CD4-positive, alpha-beta T cell treated with Interleukin-6 for 4 hours (primary cell): ENCODE results near the gene TSSK6.

Experiments used
- DNase-seq: peaks from one replicate; pipeline ENCODE4 v3.0.0-alpha.2; 2020; ENCODE audit warnings: mixed read lengths

Gene TSSK6

DNA sequence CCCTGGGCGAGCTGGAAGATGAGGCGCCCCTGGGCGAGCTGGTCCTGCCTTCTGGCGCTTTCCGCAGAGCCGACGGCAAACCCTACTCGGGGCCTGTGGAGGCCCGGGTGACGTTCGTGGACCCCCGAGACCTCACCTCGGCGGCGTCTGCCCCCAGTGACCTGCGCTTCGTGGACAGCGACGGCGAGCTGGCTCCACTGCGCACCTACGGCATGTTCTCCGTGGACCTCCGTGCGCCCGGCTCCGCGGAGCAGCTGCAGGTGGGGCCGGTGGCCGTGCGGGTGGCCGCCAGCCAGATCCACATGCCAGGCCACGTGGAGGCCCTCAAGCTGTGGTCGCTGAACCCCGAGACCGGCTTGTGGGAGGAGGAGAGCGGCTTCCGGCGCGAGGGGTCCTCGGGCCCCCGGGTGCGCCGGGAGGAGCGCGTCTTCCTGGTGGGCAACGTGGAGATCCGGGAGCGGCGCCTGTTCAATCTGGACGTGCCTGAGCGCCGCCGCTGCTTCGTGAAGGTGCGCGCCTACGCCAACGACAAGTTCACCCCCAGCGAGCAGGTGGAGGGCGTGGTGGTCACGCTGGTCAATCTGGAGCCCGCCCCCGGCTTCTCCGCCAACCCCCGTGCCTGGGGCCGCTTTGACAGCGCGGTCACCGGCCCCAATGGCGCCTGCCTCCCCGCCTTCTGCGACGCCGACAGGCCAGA, 29.1 kb upstream of the TSSK6 start:
- DNase-seq, result no peak

DNA sequence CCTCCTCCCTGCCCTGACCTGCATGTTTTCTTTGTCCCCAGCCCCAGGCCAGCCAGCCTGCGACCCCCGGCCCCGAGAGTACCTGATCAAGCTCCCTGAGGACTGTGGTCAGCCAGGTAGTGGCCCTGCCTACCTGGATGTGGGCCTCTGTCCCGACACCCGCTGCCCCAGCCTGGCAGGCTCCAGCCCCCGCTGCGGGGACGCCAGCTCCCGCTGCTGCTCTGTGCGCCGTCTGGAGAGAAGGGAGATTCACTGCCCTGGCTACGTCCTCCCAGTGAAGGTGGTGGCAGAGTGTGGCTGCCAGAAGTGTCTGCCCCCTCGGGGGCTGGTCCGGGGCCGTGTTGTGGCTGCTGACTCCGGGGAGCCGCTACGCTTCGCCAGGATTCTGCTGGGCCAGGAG, 28.3 kb upstream of the TSSK6 start:
- DNase-seq, result no peak

DNA sequence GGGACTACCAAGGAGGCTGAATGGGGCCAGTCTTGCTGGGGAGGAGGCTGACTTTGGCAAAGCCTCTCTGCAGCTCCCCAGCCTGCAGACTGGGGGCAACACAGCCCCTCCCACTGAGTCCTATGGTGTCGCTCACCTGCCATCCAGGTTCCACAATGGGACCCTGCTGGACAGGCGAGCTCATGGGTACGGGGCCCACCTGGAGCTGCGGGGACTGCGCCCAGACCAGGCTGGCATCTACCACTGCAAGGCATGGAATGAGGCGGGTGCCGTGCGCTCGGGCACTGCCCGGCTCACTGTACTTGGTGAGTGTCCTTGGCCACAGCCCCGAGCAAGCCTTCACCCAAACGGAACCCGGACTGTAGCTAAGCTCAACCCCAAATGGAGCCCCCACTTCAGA, 27.8 kb upstream of the TSSK6 start:
- DNase-seq, result no peak

DNA sequence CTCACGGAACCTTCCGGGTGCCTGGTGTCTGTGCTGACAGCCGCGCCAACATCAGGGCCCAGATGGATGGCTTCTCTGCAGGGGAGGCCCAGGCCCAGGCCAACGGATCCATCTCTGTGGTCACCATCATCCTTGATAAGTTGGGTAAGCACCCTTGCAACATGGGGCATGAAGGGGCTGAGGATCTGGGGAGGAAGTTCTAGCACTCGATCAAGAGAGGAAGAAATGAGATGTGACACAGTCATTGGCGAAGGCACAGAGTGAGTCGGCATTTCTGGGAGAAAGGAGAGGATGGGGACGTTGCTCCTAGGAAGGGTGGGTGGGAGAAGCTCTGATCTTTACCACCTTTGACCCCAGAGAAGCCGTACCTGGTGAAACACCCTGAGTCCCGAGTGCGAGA, 27.2 kb upstream of the TSSK6 start:
- no peak for DNase-seq

DNA sequence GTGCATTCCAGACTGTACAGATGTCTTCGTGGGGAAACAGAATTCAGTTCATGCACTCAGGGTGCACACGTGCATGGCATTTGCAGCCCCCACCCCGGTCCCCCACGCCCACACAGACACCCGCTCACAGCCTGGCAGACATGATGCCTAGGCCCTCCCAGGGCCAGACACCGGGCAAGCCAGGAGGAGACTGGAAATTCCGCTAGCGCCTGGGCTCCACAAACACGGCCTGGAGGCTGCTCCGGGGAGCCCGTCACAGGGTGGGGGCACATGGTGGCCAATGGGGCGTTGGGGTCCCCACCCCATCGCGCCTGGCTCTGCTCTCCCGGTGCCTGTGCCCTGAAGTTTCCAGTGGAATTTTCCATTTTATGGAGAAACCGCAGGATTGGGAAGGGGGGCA, 26.3 kb upstream of the TSSK6 start:
- DNase-seq, result no peak

DNA sequence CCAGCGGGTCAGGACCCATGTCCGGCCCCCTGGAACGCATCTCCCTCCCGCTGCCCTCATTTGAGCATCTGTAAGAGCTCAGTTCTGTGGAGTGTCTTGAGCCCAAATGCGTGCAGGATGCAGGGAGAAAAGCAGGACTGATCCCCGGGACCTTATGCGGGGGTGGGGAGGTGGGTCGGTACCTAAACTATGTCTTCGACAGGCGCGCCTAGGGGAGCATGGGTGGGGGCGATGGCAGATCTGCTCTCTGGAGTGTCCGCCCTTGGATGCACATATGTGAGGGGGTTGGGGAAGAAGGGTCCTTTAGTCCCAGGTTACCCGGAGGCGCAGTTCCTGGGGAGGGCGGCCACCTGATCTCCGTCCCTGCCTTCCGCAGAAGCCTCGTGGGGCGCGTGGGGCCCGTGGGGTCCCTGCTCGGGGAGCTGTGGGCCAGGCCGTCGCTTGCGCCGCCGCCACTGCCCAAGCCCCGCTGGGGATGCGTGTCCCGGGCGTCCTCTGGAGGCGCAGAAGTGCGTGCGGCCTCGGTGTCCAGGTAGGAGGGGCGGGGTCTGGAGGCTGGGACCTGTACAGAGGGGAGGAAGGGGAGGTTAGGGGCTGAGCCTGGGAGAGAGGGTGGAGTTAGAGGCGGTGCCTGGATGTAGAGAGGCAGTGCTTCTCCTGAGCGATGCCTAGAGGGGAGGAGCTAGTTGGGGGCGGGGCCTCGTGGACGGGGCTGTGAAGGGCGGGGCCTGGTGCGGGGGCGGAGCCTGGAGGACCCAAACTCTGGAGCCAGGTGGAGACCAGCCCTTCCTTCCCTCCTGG, 25.6 kb upstream of the TSSK6 start:
- peak; percentile 84 for DNase-seq

DNA sequence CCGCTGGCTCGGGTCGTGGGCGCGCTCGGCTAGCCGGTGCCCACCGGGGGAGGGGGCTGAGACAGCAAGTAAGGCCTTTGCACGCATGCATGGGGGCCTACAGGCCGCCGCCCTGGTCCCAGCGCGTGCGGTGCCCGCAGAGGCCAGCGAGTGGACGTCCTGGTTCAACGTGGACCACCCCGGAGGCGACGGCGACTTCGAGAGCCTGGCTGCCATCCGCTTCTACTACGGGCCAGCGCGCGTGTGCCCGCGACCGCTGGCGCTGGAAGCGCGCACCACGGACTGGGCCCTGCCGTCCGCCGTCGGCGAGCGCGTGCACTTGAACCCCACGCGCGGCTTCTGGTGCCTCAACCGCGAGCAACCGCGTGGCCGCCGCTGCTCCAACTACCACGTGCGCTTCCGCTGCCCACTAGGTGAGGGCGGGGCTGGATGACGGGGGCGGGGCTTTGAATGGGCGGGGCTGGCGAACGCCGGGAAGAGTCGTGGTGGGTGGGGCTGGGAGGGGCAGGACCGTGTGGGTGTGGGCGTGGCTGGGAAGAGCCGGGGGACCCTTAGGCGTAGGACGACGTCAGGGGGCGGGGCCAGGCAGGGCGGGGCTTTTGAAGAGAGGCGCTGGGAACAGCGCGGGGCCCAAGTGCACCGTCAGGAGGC, 24.8 kb upstream of the TSSK6 start:
- DNase-seq, result peak; percentile 83

DNA sequence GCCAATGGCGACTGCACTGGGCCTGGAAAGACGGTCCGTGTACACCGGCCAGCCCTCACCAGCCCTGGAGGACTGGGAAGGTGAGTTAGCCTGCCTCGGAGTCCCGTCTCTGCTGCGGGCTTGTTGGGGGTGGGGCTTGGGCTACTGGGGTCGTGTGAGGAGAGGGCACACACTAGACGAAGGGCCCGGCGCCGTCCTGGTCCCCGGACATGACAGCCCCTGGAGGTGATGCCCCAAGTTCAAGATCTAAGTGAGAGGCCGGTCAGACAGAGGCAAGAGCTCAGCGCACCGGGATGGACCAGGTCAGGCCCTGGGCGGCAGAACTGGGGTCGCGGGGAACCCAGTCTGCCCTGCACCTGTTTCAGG, 24.3 kb upstream of the TSSK6 start:
- DNase-seq, result no peak

DNA sequence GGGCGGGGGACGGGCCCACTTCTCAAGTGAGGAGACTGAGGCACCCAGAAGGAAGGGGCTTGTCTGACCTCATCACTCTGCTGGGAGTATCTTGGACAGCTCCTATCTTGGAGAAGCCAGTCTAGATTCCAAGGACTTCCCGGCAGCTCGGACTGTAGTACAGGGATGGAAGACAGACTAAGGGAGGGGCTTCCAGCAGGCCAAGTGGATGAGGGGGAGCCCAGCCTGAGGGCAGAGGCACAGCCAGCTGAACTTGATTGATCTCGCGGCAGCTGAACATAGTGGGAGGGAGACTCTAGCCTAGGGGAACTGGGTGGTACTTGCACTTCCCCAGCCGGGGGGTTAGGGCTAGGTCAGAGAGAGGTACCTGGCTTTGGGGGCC, 23.4 kb upstream of the TSSK6 start:
- no peak for DNase-seq

DNA sequence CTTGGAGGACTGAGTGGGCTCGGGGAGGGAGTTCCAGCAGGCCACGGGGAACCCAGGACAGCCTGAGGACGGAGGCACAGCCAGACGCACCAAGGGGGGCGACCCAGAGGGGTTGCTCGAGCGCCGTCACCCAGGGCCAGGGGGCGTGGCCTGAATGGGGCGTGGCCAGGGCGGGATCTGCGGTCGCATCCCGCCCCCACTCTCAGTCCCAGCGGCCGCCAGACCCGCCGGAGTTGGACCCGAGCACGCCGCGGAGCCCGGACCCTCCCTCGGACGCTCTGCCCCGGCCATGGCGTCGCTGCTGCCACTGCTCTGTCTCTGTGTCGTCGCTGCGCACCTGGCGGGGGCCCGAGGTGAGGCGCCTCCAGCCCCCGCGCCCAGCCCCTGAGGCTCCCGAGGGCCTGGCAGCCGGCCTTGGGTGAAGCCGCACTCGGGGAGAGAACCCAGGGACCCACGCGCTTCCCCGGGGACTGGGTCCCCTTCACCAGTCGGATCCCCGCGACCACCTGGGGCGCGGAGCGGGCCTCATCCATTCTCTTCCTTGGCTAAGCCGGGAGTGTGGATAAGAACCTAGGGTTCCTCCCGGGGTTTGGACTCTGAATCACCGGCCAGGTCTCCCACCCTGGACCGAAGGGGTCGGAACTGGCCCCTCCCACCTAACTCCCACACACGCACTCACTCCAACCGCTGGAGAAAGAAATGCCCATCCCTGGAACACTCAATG, 22.9 kb upstream of the TSSK6 start, which contains the start of gene CILP2:
CILP2 (plus strand) TSS at position 205 of the 724 bp plus-strand sequence; CDS start at position 290, 85 bp downstream.
- DNase-seq, result peak; percentile 57

DNA sequence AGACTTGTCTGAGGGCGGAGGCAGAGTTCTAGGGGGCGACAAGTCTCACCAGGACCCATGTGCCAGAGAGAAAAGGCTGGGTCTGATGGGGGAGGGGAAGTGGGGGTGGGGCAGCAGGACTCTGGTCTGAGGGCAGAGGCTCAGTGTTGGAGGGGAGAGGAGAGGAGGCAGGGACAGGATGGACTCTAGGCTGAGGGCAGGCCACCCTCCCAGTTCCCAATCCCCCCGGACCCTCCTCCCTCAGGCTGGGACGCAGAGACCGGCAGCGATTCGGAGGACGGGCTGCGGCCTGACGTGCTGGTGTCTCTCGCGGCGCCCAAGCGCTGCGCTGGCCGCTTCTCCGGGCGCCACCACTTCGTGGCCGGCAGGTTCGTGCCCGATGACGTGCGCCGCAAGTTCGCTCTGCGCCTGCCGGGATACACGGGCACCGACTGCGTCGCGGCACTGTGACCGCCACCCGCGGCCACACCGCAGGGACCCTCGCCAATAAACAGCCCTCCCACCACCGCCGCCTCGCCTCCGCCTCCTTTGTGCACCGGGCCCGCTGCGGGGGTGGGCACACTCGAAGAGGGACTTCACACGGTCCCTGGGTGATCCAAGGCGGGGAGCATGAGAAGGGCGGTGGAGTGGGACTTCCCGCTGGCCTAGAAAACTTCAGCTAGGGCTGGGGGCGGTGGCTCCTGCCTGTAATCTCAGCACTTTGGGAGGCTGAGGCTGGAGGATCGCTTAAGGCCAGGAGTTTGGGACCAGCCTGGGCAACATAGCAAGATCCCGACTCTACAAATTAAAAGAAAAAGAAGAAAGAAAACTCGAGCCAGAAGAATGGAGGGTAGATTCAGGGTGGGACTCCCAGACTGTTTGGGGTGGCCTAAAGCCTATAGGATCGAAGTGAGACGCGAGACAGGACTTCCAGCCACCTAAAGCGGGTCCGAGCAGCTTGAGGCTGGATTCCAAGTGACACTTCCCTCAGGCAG, 22.0 kb upstream of the TSSK6 start:
- no peak for DNase-seq

DNA sequence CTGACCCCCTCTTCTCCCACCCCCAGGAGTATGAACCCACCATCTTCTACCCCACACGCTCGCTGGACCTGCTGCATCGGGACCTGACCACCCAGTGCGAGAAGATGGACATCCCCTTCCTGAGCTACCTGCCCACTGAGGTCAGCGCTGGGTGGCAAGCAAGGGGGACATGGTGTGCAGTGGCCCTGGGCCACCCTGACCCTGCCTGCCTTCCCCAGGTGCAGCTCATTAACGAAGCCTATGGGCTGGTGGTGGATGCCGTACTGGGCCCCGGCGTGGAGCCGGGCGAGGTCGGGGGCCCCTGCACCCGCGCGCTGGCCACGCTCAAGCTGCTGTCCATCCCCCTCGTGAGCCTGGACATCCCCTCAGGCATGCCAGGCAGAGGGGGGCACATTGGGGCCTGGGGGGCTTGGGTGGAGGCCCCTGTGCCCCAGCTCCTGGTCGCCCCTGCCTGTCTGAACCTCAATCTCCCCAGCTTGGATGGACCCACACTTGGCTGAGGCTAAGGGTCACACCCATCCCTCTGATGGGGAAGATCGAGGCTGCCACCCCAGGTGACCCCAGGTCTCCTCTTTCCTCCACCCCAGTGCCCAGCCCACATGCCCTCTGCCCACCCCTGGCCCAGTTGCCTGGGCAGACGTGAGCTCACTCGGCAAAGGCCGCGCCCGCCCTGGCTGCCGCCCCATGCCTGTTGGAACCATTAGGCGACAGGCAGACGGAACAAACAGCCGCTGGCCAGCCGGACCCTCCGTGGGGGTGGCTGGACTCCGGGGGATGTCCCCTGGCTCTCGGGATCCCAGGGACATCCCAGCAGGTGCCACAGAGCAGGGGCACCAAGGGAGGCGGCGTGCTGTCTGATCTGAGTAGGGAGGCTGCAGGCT, 20.2 kb upstream of the TSSK6 start:
- no peak for DNase-seq

DNA sequence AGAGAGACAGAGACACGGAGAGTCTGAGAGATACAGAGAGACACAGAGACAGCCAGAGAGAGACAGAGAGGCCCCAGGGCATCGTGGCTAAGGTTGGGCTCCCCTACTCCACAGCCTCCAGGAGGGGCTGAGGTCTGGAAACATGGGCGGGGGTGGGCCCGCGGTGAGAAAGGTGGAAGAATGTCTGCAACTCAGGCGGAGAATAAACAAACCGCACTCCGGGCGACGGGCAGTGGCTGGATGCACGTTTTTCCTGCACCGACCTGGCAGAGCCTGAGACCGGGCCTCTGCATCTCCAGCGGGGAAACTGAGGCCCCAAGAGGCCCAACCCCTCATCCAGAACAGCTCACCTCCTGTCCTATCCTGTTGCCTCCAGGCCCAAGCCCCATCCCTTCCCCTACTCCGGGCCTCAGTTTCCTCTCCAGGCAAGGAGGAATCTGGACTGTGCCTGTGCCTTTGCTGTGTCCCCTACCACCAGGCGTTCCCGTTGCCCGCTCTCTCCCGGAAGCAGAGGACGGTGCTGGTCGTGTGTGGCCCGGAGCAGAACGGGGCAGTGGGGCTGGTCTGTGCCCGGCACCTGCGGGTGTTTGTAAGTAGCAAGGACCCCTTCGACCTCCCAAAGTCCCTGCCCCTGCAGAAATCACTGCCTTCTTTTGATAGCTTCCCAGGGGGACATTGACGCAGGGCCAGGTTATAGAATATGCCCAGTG, 19.4 kb upstream of the TSSK6 start:
- DNase-seq, result no peak

DNA sequence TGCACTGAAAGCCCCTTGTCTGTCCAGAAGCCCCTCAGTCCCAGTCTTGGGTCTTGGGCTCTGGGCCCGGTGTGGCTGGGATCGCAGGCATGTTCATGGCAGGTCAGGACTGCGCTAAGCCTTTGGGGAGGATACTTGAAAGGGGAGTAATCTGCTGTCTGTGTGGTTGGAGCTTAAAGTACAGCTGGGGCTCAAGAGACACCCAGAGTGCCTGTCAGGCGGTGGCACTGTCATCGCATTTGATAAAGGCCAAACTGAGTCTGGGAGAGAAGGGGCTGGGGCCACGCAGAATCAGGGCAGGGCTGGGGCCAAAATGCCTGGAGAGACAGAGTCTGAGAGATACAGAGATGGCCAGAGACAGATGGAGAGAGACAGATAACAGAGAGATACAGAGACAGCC, 18.5 kb upstream of the TSSK6 start:
- no peak for DNase-seq

DNA sequence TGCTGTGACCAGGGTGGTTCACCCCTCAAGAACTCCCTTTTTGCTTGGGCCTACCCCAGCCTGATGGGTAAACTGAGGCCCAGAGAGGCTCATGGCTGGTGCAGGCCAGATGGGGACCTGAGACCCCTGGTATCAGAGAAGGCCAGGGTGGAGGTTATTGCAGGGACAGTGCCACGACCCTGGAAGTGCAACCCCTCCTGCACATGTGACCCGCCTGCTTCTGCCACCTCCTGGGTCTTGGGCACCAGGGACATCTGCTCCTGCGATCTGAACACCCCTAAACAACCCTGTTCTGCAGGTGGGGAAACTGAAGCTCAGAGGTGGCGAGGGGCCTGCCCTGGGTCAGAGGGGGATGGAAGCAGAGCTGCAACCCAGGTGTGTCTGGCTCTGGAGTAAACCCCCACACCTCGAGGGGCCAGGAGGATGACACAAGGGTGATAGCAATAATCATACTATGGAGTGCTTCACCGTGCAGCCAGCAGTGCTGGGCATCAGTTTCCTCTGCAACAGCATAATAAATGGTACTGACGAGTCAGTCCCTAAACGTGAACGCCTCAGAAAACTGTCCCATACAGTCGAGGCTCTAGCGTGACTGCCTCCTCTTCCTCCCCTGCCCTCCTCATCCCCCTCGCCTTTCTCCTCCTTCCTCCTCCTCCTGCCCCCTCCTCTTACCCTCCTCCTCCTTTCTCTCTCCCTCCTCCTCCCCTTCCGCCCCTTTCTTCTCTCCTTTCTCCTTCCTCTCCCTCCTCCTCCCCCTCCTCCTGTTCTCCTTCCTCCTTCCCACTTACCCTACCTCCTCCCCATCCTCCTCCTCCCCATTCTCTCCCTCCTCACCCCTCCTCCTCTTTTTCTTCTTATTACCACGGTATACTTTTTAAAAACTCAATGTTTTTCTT, 17.7 kb upstream of the TSSK6 start:
- no peak for DNase-seq

DNA sequence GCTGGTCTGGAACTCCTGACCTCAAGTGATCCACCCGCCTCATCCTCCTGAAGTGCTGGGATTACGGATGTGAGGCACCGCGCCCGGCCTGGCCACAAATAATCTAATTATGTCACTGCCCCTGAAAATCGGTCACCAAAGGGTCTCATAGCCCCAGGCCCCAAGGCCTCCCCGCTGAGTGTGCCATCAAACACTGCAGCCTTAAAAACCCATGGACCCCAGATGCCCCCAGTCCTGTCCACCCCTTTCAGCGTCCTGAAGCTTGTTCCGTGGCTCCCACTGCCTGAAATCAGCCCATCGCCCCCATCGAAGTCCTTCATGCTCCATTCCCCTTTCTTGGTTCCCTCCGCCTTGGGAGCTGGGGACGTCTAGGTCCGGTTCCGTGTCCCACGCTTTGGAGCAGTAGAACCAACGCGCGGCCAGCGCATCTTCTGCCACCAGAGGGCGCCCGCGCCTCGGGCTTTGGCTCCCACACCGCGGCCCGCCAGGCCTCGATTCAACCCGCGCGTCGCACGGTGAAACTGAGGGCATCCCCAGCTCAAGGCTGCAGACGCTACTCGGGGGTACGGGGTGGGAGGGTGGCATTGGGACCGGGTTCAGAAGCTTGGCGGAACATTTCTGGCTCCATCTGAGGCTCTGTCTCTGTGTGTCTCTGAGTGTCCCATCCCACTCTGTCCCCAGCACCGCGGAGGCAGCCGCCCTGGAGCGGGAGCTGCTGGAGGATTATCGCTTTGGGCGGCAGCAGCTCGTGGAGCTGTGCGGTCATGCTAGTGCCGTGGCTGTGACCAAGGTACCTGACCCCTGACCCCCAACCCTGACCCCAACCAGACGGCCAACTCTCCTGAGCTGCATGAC, 16.8 kb upstream of the TSSK6 start:
- DNase-seq, result peak; percentile 92

DNA sequence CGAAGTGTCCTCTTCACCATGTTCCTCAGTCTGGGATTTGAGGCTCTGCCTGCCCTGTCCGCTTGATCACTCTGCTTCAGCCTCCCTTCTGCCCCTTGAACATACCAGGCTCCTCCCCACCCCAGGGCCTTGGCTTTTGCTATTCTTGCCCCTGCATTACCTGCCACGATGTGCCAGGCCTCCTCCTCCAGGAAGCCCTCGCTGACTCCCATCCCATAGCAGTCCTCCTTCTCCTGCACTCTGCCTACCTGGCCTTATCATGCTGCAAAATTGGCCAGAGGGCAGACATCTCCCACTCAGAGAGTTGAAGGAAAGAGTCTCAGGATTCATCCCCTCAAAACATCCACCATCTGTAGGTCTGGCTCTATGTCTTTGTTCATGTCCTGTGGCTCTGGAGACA, 15.5 kb upstream of the TSSK6 start:
- DNase-seq, result no peak

DNA sequence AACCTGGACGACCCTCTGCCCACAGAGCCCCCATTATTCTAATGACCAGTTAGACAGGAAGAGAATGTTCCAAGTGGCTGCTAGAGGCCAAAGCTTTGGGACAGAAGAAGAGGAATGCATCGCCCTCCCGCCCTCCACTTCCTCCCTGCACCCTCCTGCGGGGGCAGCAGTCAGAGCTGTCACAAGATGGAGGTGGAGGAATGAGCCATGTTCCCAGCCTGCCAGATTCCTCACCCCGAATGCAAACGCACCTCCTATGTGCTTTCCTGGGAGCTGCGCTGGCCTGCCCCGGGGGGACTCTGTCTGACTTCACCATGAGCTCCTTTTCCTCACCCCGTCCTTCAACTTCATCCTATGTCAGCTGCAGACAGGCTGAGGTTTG, 15.1 kb upstream of the TSSK6 start:
- DNase-seq, result no peak
